GM06990 (cell line): ENCODE measurements around the gene UMOD.

Experiments used
- DNase-seq: peaks from one replicate; pipeline ENCODE4 v3.0.0-alpha.2; 2011; ENCODE audit not compliant: insufficient read length; ENCODE audit errors: extremely low read depth
- H3K27me3 ChIP-seq: replicated peaks from 2 replicates; pipeline ENCODE4 v1.6.0; 2011; ENCODE audit warnings: low read length; ENCODE audit not compliant: control insufficient read depth, insufficient read depth
- H3K36me3 ChIP-seq: 2 replicates; pipeline ENCODE4 v1.5.1; 2011; ENCODE audit warnings: low read length; ENCODE audit not compliant: control insufficient read depth, insufficient read depth
- H3K4me3 ChIP-seq: replicated peaks from 2 replicates; pipeline ENCODE4 v1.5.1; 2011; ENCODE audit warnings: low read depth, mild to moderate bottlenecking, control low read depth, low read length
- CTCF ChIP-seq: IDR thresholded peaks from 2 replicates; pipeline ENCODE4 v1.5.1; 2011; ENCODE audit warnings: low read length, control low read depth, mild to moderate bottlenecking, inconsistent platforms; ENCODE audit not compliant: insufficient read depth, poor library complexity, severe bottlenecking

Gene UMOD

GRCh38 chr16:20347666-20348364, 4.7 kb downstream of the UMOD start:
- no peak for DNase-seq
- no peak for TF ChIP-seq CTCF
- no peak overlapping the region for H3K4me3 ChIP-seq
- no peaks in the 10 kb centered on the region for H3K36me3 ChIP-seq
- no peaks in the 10 kb centered on the region for H3K27me3 ChIP-seq

DNA sequence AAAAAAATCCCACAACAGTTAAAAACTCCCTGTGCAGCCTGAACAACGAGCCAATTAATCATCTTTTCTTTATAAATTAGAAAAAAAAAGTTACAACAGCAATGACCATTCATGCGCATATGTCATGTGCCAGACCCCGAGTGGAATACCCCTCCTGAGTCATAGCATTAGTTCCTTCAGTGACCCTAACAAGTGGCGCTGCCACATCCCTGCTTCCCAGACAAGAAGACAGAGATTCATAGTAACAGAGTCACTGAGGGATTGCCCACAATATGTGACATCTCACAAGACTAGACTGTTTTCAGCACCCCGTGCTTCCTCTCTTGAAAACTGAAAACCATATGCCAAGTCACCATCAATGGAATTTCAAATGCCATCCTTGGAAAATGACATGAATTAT, 7.9 kb downstream of the UMOD start:
- Histone ChIP-seq H3K36me3 (no peaks in the 10 kb centered on the region), H3K27me3 (no peaks in the 10 kb centered on the region), H3K4me3 (no peak overlapping the region)
- no peak for DNase-seq
- TF ChIP-seq CTCF = no peak

- H3K36me3 ChIP-seq = no peaks in the 10 kb centered on the region
- no peak for DNase-seq
- no peak overlapping the region for H3K4me3 ChIP-seq
- H3K27me3 ChIP-seq = no peaks in the 10 kb centered on the region; the same call in 1 of the 2 replicates
- no peak for TF ChIP-seq CTCF
Measured at GRCh38 chr16:20339744-20340143, 12.8 kb downstream of the UMOD start.

- Histone ChIP-seq H3K27me3 (no peaks in the 10 kb centered on the region; the same call in 1 of the 2 replicates), H3K36me3 (no peaks in the 10 kb centered on the region), H3K4me3 (no peak overlapping the region)
- no peak for DNase-seq
- no peak for TF ChIP-seq CTCF
Measured at GRCh38 chr16:20336955-20337354, 15.6 kb downstream of the UMOD start.

DNA sequence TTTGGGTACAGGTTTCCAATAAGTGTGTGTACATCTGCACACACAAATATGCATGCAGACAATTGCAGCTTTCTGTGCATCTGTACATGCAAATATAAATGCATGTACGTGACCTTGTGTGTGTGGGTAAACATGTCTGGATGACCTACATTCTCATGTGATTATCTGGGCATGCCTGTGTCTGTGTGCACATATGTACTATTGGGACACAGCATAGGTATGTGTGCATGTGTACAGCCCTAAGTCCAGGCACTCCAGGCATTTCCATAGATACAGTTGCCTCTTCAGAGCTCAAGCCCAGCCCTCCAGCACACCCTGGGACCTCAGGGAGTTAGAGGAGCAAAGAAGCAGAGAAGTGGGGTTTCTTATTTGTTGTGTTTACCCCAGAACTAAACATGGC, 18.1 kb downstream of the UMOD start:
- Histone ChIP-seq H3K27me3 (no peaks in the 10 kb centered on the region; the same call in 1 of the 2 replicates), H3K4me3 (no peak overlapping the region), H3K36me3 (no peaks in the 10 kb centered on the region)
- DNase-seq = no peak
- TF ChIP-seq CTCF = no peak

DNA sequence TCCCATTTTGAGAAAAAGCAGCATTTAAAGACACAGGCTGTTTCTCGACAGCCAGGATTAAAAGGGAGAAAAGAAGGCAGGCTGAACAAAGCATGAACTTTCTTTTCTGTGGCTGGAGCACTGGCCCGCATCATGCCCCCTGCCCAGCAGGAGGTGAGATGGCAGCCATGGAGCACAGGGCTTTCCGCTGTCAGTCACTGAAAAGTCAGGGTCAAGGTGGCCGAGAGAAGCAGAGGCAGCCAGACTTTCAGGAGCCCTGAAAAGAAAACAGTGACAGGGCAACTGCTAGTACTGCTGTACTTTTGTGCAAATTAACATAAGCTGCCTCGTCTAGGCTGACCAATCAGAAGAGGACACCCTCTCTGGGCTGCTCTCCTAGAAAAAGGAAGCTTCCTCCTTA, 19.4 kb downstream of the UMOD start:
- Histone ChIP-seq H3K27me3 (no peaks in the 10 kb centered on the region; the same call in 1 of the 2 replicates), H3K4me3 (no peak overlapping the region), H3K36me3 (no peaks in the 10 kb centered on the region)
- no peak for DNase-seq
- no peak for TF ChIP-seq CTCF
